Endothelial cell of umbilical vein (primary cell): ENCODE results near the gene ZNF346. TPM values are rescaled to one million over a fixed set of nuclear protein-coding genes. Genes with fewer than 3 reads are reported as not detected.

Experiments
- BruUV-seq: library from RNA; stranded (reverse); fragments of 400-500 nt; replicated peaks from 2 replicates; lab custom pipeline; 2021; lab: Mats Ljungman, UMichigan
- CTCF ChIA-PET: fragments of 300-600, 350-600 bp; sonication (Branson Sonifier 250); formaldehyde crosslinking; loops from one replicate; lab custom pipeline; 2021; ENCODE audit warnings: antibody characterized with exemption, inconsistent platforms; lab: Charles Lee
- POLR2A ChIA-PET: fragments of 300-600, 350-600 bp; sonication (Branson Sonifier 250); formaldehyde crosslinking; loops from one replicate; lab custom pipeline; 2021; ENCODE audit warnings: antibody characterized with exemption, inconsistent platforms; lab: Charles Lee
- DNase-seq: peaks from one replicate; pipeline ENCODE4 v3.0.0-alpha.2; 2011; ENCODE audit warnings: low read depth, low spot score
- FAIRE-seq: peaks from 2 replicates; lab custom pipeline; 2011; peaks lifted over from hg19 to GRCh38; lab: Jason Lieb, UNC
- H2AFZ ChIP-seq: 2 replicates; pipeline ENCODE4 v1.6.0; 2012; ENCODE audit warnings: low read depth, low read length, control low read depth, inconsistent platforms
- H3K27ac ChIP-seq: 2 replicates; pipeline ENCODE4 v1.5.1; 2011; ENCODE audit warnings: low read depth, mild to moderate bottlenecking, control low read depth, low read length, moderate library complexity; ENCODE audit not compliant: insufficient read depth
- H3K27me3 ChIP-seq, 2 experiments: 2 replicates each; pipeline versions ENCODE4 v1.6.0 to v1.6.1; 2011; ENCODE audit warnings: low read length in 2 of 2, mixed read lengths in 1 of 2; ENCODE audit not compliant: control insufficient read depth in 2 of 2, insufficient read depth in 2 of 2
- H3K36me3 ChIP-seq, 2 experiments: 2 replicates in 1 of 2; 3 replicates in 1 of 2; pipeline ENCODE4 v1.5.1; 2011; ENCODE audit warnings: low read length in 2 of 2, mild to moderate bottlenecking in 1 of 2, moderate library complexity in 1 of 2; ENCODE audit not compliant: control insufficient read depth in 2 of 2, insufficient read depth in 2 of 2; ENCODE audit errors: extremely low read depth in 1 of 2
- H3K4me1 ChIP-seq: 3 replicates; pipeline ENCODE4 v1.5.1; 2011; ENCODE audit warnings: mild to moderate bottlenecking, low read length; ENCODE audit not compliant: control insufficient read depth, insufficient read depth; ENCODE audit errors: extremely low read depth
- H3K4me2 ChIP-seq: 2 replicates; pipeline ENCODE4 v1.6.1; 2011; ENCODE audit warnings: low read length, control low read depth, mixed read lengths; ENCODE audit not compliant: insufficient read depth
- H3K4me3 ChIP-seq, 3 experiments: fragments of 200-600 bp in 1 of 3; sonication (generic), shearing (Covaris generic) in 1 of 3; replicated peaks in 1 of 3; 2 replicates each; pipeline ENCODE4 v1.5.1; 2011 to 2016; ENCODE audit warnings: control low read depth in 3 of 3, low read length in 3 of 3, mild to moderate bottlenecking in 2 of 3, inconsistent platforms in 1 of 3, low read depth in 1 of 3, moderate library complexity in 1 of 3; ENCODE audit not compliant: insufficient read depth in 1 of 3
- H3K79me2 ChIP-seq: 2 replicates; pipeline ENCODE4 v1.6.0; 2012; ENCODE audit warnings: low read length, inconsistent platforms; ENCODE audit not compliant: control insufficient read depth, insufficient read depth
- H3K9ac ChIP-seq: replicated peaks from 2 replicates; pipeline ENCODE3; 2011; ENCODE audit warnings: low read length, control low read depth; ENCODE audit not compliant: insufficient read depth; ENCODE audit errors: extremely low read depth
- H3K9me1 ChIP-seq: replicated peaks from 3 replicates; pipeline ENCODE4 v1.6.0; 2011; ENCODE audit warnings: mild to moderate bottlenecking, low read length; ENCODE audit not compliant: control insufficient read depth, insufficient read depth; ENCODE audit errors: extremely low read depth
- H3K9me3 ChIP-seq: replicated peaks from 2 replicates; pipeline ENCODE4 v1.5.1; 2012; ENCODE audit warnings: low read length, inconsistent platforms; ENCODE audit not compliant: control insufficient read depth, insufficient read depth
- H4K20me1 ChIP-seq: replicated peaks from 2 replicates; pipeline ENCODE3; 2011; ENCODE audit warnings: mild to moderate bottlenecking, low read length; ENCODE audit not compliant: control insufficient read depth, insufficient read depth; ENCODE audit errors: extremely low read depth
- CTCF ChIP-seq, 2 donors: IDR thresholded peaks; 1 replicate in 1 of 2; 2 replicates in 1 of 2; pipeline ENCODE4 v1.5.1; 2011; ENCODE audit warnings: low read length in 2 of 2, mild to moderate bottlenecking in 2 of 2, moderate library complexity in 2 of 2, control low read depth in 1 of 2, inconsistent platforms in 1 of 2, low read depth in 1 of 2; ENCODE audit not compliant: insufficient read depth in 1 of 2; ENCODE audit errors: extremely low read depth in 1 of 2
- FOS ChIP-seq: IDR thresholded peaks from 2 replicates; pipeline ENCODE4 v1.6.1; 2011; ENCODE audit warnings: mild to moderate bottlenecking, low read length, moderate library complexity, borderline replicate concordance; ENCODE audit not compliant: insufficient read depth
- JUN ChIP-seq: IDR thresholded peaks from 2 replicates; pipeline ENCODE4 v1.6.1; 2011; ENCODE audit warnings: borderline replicate concordance, low read depth; ENCODE audit not compliant: insufficient read length, insufficient read depth
- MYC ChIP-seq: IDR thresholded peaks from one replicate; pipeline ENCODE4 v1.6.1; 2011; ENCODE audit warnings: mild to moderate bottlenecking, low read depth, low read length
- POLR2A ChIP-seq: IDR thresholded peaks from 2 replicates; pipeline ENCODE4 v1.6.1; 2012; ENCODE audit warnings: low read depth, mild to moderate bottlenecking, control low read depth, low read length
- POLR2AphosphoS5 ChIP-seq: IDR thresholded peaks from 2 replicates; pipeline ENCODE4 v1.6.1; 2012; ENCODE audit warnings: low read depth, mild to moderate bottlenecking, control low read depth, low read length, moderate library complexity; ENCODE audit not compliant: insufficient read depth
- dilution Hi-C: fragments of 300-500 bp; cut with MboI; formaldehyde crosslinking; loops from one replicate; pipeline ENCODE4 v1.15.0; 2019; ENCODE audit warnings: low sequenced_read_pairs; ENCODE audit not compliant: extremely low pct_ligation_motif_present
- intact Hi-C: fragments of 100-400 bp; cut with micrococcal nuclease; formaldehyde crosslinking; loops from one replicate; pipeline ENCODE4 v1.10.0; 2022
- polyA plus RNA-seq, 4 experiments: library from polyadenylated mRNA; depleted of rRNA in 3 of 4; stranded (reverse) in 3 of 4; unstranded in 1 of 4; fragments of >200 nt; gene quantifications; 2 replicates each; pipeline versions ENCODE4 v1.2.1 to v1.2.3, GENCODE V29; 2011 to 2012; ENCODE audit warnings: missing spikeins in 1 of 4
- total RNA-seq: library from RNA; stranded (reverse); gene quantifications from 2 replicates; pipeline ENCODE4 v1.2.3, GENCODE V29; 2021
- TF ChIP-seq, protein P1 (sequence below): IDR thresholded peaks from 2 replicates; pipeline ENCODE4 v1.6.1; 2011; ENCODE audit not compliant: insufficient read depth, insufficient read length

ZNF346 gene
- total and polyA plus RNA-seq, 2 donors (not counting 3 experiments of a cell fraction or from before 2014, with no cell fraction given): 25.3 to 35.2 TPM

DNA sequence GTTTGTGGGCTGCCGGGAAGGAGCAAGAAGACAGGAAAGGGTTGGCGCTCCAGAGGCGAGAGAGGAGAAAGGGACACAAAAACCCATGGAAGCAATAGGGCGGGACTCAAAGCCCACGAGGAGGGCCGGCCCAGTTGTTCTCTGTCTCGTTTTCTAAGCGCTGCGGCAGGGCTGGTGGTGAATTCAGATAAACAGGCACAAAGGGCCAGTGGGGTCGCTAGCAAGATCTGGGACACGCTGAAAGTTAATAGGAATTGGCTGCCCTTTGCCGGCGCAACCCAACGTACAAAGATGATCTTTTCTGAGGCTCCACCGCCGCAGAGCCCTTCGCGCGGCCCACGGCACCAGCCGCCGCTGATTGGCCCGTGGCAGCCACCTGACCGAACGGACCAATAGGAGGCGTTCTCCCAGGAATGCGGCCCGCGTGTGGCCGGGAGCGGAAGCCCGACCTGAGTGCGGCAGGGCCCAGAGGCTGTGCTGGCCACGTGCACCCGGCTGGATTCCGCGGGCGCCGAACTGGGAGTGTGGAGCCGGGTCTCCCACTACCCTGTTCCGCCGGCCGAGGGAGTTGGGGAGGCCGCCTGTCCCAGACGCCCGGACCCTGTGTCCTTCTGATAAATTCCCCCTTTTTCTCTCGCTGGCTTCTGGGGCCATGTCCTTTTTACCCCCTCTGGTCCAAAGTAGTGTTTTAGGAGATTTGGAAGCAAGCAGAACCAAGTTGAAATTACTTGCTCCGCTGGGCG, 94.3 kb downstream of the ZNF346 start:
- CTCF ChIA-PET: no interaction called here
- no peaks in the 10 kb centered on the region for H3K36me3 ChIP-seq
- no TSS peak for BruUV-seq
- H3K9me3 ChIP-seq: no peaks in the 10 kb centered on the region
- H3K27me3 ChIP-seq: no peaks in the 10 kb centered on the region
- POLR2A ChIA-PET: no interaction called here
- no peaks in the 10 kb centered on the region for H3K9me1 ChIP-seq
- FAIRE-seq (peak; percentile 86), DNase-seq (peak; percentile 77)
- intact Hi-C loops (loop anchor here (2.0 kb wide), 1 partner anchor 16 kb away; the partner anchor contains the start of gene NSD1), dilution Hi-C loops (no loop called here)
- TF ChIP-seq POLR2A: peak; percentile 76
- no peak for TF ChIP-seq JUN
- TF ChIP-seq CTCF (IDR thresholded peaks at IDR 0.05; ENCODE audit: extremely low read depth in 1 of 2, insufficient read depth in 1 of 2, low read depth in 1 of 2, low read length in 2 of 2): no peak
- TF ChIP-seq, protein P1, sequence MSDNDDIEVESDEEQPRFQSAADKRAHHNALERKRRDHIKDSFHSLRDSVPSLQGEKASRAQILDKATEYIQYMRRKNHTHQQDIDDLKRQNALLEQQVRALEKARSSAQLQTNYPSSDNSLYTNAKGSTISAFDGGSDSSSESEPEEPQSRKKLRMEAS: peak; percentile 95
- peak; percentile 68 for TF ChIP-seq MYC
- no peak for TF ChIP-seq FOS
- peak; percentile 79 for TF ChIP-seq POLR2AphosphoS5
- no peak overlapping the region for H3K9ac ChIP-seq
- H3K4me1 ChIP-seq: no peaks in the 10 kb centered on the region
- H2AFZ ChIP-seq: peak overlapping the region; percentile 65
- no peak overlapping the region for H3K4me3 ChIP-seq
- no peak overlapping the region for H3K4me2 ChIP-seq
- no peaks in the 10 kb centered on the region for H3K79me2 ChIP-seq
- H3K27ac ChIP-seq: no peak overlapping the region
- H4K20me1 ChIP-seq: no peaks in the 10 kb centered on the region
